Naive thymus-derived CD4-positive, alpha-beta T cell (primary cell): ENCODE measurements around the gene RGN. TPM values are rescaled to one million over a fixed set of nuclear protein-coding genes. Genes with fewer than 3 reads are reported as not detected.
"Not testable (repeated sequence)": the region's sequence is repeated elsewhere in the genome, so short reads cannot be mapped to it uniquely, and the experiment has no call there.

Experiments used
- ATAC-seq: fragments of 150-1000 bp; cut with Tn5 transposase; 2 replicates; pipeline ENCODE4 v1.10.0; 2021; ENCODE audit warnings: mild to moderate bottlenecking, moderate library complexity
- CTCF ChIA-PET: fragments of 350-600 bp; sonication (Branson Sonifier 250); formaldehyde crosslinking; loops from one replicate; lab custom pipeline; 2021; ENCODE audit warnings: antibody characterized with exemption; lab: Charles Lee
- POLR2A ChIA-PET: fragments of 350-600 bp; sonication (Branson Sonifier 250); formaldehyde crosslinking; loops from one replicate; lab custom pipeline; 2021; ENCODE audit warnings: antibody characterized with exemption, inconsistent platforms; lab: Charles Lee
- DNase-seq, 9 donors: peaks; one replicate each; pipeline versions ENCODE4 v3.0.0 to v3.0.0-alpha.2; 2020 to 2022; ENCODE audit warnings: mixed read lengths in 1 of 9
- H3K27ac ChIP-seq: one replicate; pipeline ENCODE4 v1.7.0; 2013; ENCODE audit warnings: mild to moderate bottlenecking, low read depth, low read length, moderate library complexity
- H3K27me3 ChIP-seq, 2 donors: one replicate each; pipeline ENCODE4 v1.7.0; 2013; ENCODE audit warnings: low read length in 2 of 2, mild to moderate bottlenecking in 2 of 2, moderate library complexity in 2 of 2; ENCODE audit not compliant: control insufficient read depth in 2 of 2, insufficient read depth in 2 of 2
- H3K36me3 ChIP-seq, 3 experiments: 1 replicate in 2 of 3; 2 replicates in 1 of 3; pipeline ENCODE4 v1.7.0; 2013; ENCODE audit warnings: low read length in 3 of 3, mild to moderate bottlenecking in 3 of 3, moderate library complexity in 1 of 3; ENCODE audit not compliant: insufficient read depth in 3 of 3, control insufficient read depth in 2 of 3
- H3K4me1 ChIP-seq, 2 donors: one replicate each; pipeline ENCODE4 v1.7.0; 2013; ENCODE audit warnings: low read length in 2 of 2, mild to moderate bottlenecking in 2 of 2, moderate library complexity in 1 of 2; ENCODE audit not compliant: control insufficient read depth in 2 of 2, insufficient read depth in 2 of 2
- H3K4me3 ChIP-seq: 2 replicates; pipeline ENCODE4 v1.7.0; 2013; ENCODE audit warnings: mild to moderate bottlenecking, low read length
- H3K9me3 ChIP-seq, 3 experiments: 1 replicate in 2 of 3; 2 replicates in 1 of 3; pipeline ENCODE4 v1.7.0; 2013; ENCODE audit warnings: low read length in 3 of 3; ENCODE audit not compliant: control insufficient read depth in 2 of 3
- H3K27ac Mint-ChIP-seq, 9 donors: one replicate each; pipeline ENCODE4 v1.8.0; 2020 to 2022; ENCODE audit warnings: mixed read lengths in 9 of 9, mild to moderate bottlenecking in 8 of 9, moderate library complexity in 5 of 9, inconsistent platforms in 2 of 9
- H3K27me3 Mint-ChIP-seq, 5 donors: one replicate each; pipeline ENCODE4 v1.8.0; 2021 to 2022; ENCODE audit warnings: mixed read lengths in 5 of 5, mild to moderate bottlenecking in 1 of 5
- H3K36me3 Mint-ChIP-seq, 5 donors: one replicate each; pipeline ENCODE4 v1.8.0; 2020 to 2022; ENCODE audit warnings: mixed read lengths in 5 of 5, mild to moderate bottlenecking in 3 of 5, inconsistent platforms in 1 of 5
- H3K4me1 Mint-ChIP-seq, 7 donors: one replicate each; pipeline ENCODE4 v1.8.0; 2020 to 2022; ENCODE audit warnings: mixed read lengths in 7 of 7, mild to moderate bottlenecking in 3 of 7, inconsistent platforms in 1 of 7
- H3K4me3 Mint-ChIP-seq, 10 donors: one replicate each; pipeline ENCODE4 v1.8.0; 2020 to 2022; ENCODE audit warnings: mild to moderate bottlenecking in 10 of 10, mixed read lengths in 10 of 10, moderate library complexity in 6 of 10, inconsistent platforms in 2 of 10
- H3K9me3 Mint-ChIP-seq, 11 donors: one replicate each; pipeline ENCODE4 v1.8.0; 2020 to 2022; ENCODE audit warnings: mixed read lengths in 11 of 11, mild to moderate bottlenecking in 4 of 11, inconsistent platforms in 1 of 11, moderate library complexity in 1 of 11
- intact Hi-C, 2 donors: fragments of 100-400 bp; cut with micrococcal nuclease; formaldehyde crosslinking; loops; one replicate each; pipeline ENCODE4 v1.15.1; 2023
- polyA plus RNA-seq, 2 donors: library from polyadenylated mRNA; unstranded; fragments of 300-500 nt; fragmentation: Illumina TruSeq; gene quantifications; one replicate each; pipeline ENCODE4 v1.2.3, GENCODE V29; 2021
- total RNA-seq, 6 experiments: library from RNA in 5 of 6; stranded (reverse) in 5 of 6; gene quantifications; 1 replicate in 5 of 6; 2 replicates in 1 of 6; pipeline ENCODE4 v1.2.3 and lab custom pipeline; 2021 to 2026

Gene RGN
- total and polyA plus RNA-seq, 7 experiments from 2014 or later, result not detected

DNA sequence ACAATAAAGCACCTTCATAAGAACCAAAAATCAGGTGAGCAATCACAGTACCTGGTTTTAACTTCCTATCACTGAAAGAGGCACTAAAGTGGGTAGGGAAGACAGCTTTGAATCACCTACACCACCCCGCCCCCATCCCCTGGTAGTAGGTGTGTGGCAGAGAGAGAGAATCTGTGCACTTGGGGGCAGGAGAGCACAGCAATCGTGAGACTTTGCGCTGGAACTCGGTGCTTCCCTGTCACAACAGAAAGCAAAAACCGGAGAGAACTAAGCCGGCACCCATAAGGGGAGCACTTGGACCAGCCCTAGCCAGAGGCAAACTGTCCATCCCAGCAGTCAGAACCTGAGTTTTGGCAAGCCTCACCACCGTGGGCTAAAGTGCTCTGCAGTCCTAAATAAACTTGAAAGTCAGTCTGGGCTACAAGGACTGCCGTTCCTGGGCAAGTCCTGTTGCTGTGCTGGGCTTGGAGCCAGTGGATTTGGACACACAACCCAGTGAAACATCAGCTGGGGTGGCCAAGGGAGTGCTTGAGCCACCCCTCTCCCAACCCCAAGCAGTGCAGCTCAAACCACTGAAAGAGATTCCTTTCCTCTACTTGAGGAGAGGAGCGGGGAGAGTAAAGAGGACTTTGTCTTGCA lies 34.2 kb downstream of the RGN start:
- Histone ChIP-seq H3K36me3 (no peaks in the 10 kb centered on the region), H3K9me3 (no peaks in the 10 kb centered on the region), H3K4me3 (no peak overlapping the region), H3K27me3 (no peaks in the 10 kb centered on the region), H3K27ac (no peak overlapping the region), H3K4me1 (no peaks in the 10 kb centered on the region)
- H3K36me3 Mint-ChIP-seq, result peaks cover 0 to 6% (median 0%) of the 10 kb centered on the region in 5 donors
- H3K27ac Mint-ChIP-seq, result no peak overlapping the region
- H3K4me1 Mint-ChIP-seq, result peaks cover 0 to 1% (median 0%) of the 10 kb centered on the region in 7 donors
- intact Hi-C loops, result no loop called here
- H3K27me3 Mint-ChIP-seq, result no peaks in the 10 kb centered on the region
- ChIA-PET POLR2A (no interaction called here), CTCF (no interaction called here)
- DNase-seq (no peak), ATAC-seq (no peak)
- H3K4me3 Mint-ChIP-seq, result no peak overlapping the region
- H3K9me3 Mint-ChIP-seq, result peaks cover 0 to 11% (median 0%) of the 10 kb centered on the region in 11 donors

DNA sequence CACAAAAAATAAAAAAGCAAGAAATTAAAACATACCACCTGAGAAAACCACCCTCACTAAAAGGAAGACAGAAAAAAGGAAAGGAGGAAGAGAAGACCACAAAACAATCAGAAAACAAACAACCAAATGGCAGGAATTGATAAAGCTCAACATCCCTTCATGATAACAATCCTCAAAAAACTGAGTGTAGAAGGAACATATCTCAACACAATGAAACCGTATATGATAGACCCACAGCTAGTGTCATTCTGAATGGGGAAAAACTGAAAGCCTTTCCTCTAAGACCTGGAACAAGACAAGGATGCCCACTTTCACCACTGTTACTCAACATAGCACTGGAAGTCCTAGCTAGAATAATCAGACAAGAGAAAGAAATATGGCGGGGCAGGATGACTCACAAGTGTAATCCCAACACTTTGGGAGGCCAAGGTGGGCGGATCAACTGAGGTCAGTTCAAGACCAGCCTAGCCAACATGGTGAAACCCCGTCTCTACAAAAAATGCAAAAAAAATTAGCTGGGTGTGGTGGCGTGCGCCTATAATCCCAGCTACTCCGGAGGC lies 38.4 kb downstream of the RGN start:
- H3K27me3 ChIP-seq, H3K9me3 ChIP-seq, DNase-seq, CTCF ChIA-PET, H3K4me1 ChIP-seq, H3K4me3 ChIP-seq, POLR2A ChIA-PET, ATAC-seq, intact Hi-C loops, H3K27ac ChIP-seq, H3K27me3 Mint-ChIP-seq, H3K36me3 ChIP-seq, H3K36me3 Mint-ChIP-seq, H3K27ac Mint-ChIP-seq, H3K4me3 Mint-ChIP-seq, H3K4me1 Mint-ChIP-seq: not testable (repeated sequence)
- peaks cover 0 to 11% (median 0%) of the 10 kb centered on the region in 11 donors for H3K9me3 Mint-ChIP-seq

DNA sequence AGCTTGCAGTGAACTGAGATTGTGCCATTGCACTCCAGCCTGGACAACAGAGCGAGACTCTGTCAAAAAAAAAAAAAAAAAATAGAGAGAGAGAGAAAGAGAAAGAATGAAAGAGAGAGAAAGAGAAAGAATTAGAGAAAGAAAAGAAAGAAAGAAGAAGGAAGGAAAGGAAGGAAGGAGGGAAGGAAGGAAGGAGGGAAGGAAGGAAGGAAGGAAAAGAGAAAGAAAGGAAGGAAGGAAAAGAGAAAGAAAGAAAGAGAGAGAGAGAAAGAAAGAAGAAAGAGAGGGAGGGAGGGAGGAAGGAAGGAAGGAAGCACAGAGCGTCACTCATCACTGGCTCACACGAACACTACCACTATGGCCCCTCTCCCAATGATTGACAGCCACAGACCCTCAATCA lies 46.2 kb downstream of the RGN start:
- H3K4me3 ChIP-seq, H3K27ac Mint-ChIP-seq, H3K27ac ChIP-seq, POLR2A ChIA-PET, ATAC-seq, H3K9me3 Mint-ChIP-seq, H3K36me3 Mint-ChIP-seq, H3K36me3 ChIP-seq, intact Hi-C loops, H3K9me3 ChIP-seq, H3K4me1 ChIP-seq, H3K4me1 Mint-ChIP-seq, H3K27me3 ChIP-seq, DNase-seq, CTCF ChIA-PET, H3K4me3 Mint-ChIP-seq, H3K27me3 Mint-ChIP-seq: not testable (repeated sequence)

DNA sequence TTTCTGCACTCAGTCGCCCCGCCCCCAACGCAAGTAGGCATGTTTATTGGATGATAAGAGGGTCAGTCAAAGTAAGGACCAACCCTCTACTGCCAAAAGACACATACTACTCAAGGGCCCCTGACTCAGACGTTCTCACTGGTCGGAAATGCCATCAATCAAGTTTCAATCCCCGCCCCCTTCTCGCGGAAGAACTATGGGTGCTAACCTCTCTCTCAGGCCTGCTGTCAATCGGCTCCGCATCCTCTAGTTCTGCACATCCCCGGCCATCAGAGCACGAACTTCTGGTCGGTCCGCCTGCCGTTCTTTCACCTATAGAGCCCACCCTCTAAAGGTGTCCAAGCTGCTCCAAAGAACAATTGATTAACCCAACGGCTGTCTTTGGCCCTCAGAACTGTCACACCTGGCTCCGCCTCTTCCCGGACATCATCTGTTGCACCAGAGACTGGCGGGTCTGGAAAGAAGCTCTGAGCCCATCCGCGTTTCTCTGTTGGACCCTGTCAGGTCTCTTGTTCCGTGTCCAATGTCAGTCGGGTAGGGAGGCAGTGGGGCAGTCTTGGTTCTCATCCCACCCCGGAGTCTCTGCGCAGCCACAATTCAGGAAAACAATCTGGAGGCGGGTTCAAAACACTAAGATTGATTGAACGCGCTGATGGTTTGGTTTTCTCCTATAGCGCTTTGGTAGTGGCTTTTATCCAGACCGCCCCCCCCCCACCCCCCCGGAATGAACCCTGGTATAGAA lies 51.1 kb downstream of the RGN start:
- ATAC-seq (peak; percentile 99), DNase-seq (peak; percentile 74 to 94 (median 90))
- Mint-ChIP-seq H3K36me3 (no peaks in the 10 kb centered on the region), H3K4me1 (peaks cover 0 to 7% (median 4%) of the 10 kb centered on the region in 7 donors), H3K27me3 (no peaks in the 10 kb centered on the region), H3K4me3 (peak overlapping the region; percentile 76 to 100 (median 97)), H3K9me3 (no peaks in the 10 kb centered on the region), H3K27ac (peak overlapping the region; percentile 93 to 99 (median 97))
- Histone ChIP-seq H3K27me3 (no peaks in the 10 kb centered on the region), H3K4me1 (no peaks in the 10 kb centered on the region), H3K27ac (peak overlapping the region; percentile 72), H3K9me3 (no peaks in the 10 kb centered on the region), H3K36me3 (no peaks in the 10 kb centered on the region), H3K4me3 (peak overlapping the region; percentile 95)
- intact Hi-C loops, result loop anchor here (1.0 to 5.0 kb wide), 6 partner anchors 15 to 529 kb away; partner anchors contain the start of genes UBA1 (in 2 of the 2), CDK16 (in 1 of the 2), NDUFB11 (in 1 of the 2) and RBM10 (in 1 of the 2)
- ChIA-PET POLR2A (interaction anchor here (0.6 to 3.8 kb wide), 7 partner anchors 7 to 525 kb away, joined by 3 to 33 read pairs (median 3); partner anchors contain the start of genes NDUFB11 and RBM10), CTCF (interaction anchor here (1.1 kb wide), 1 partner anchor 16 kb away, joined by 3 read pairs; the partner anchor contains the start of genes NDUFB11 and RBM10)

DNA sequence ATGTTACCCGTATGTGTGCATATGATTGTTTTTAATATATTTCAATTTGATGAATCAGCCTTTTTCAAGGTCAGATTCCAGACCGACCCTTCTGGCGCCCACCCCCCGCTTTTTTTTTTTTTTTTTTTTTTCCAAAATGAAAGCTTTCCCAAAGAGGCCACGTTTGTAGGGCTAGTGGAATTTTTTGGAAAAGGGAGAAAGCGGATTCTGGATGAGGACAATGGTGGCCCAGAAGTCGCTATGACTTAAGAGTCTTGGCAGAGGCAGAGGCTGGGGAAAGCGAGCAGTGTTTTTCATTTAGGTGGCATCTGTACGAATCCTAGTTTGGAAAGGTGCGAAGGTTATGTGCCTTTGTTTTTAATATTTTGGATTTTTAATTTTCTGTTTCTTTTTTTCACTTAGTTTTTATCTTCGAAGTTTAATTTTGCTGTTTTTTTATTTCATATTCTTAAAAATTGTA lies 51.7 kb downstream of the RGN start:
- DNase-seq (peak in 1 of 9 donors; percentile 1), ATAC-seq (no peak)
- Histone ChIP-seq H3K9me3 (no peaks in the 10 kb centered on the region), H3K27ac (peak overlapping the region; percentile 72), H3K36me3 (no peaks in the 10 kb centered on the region), H3K4me1 (no peaks in the 10 kb centered on the region), H3K27me3 (no peaks in the 10 kb centered on the region), H3K4me3 (no peak overlapping the region)
- H3K4me3 Mint-ChIP-seq, result peak overlapping the region; percentile 59 to 99 (median 96)
- ChIA-PET CTCF (interaction anchor here (1.1 kb wide), 1 partner anchor 15 kb away, joined by 3 read pairs; the partner anchor contains the start of genes NDUFB11 and RBM10), POLR2A (interaction anchor here (0.6 to 3.8 kb wide), 4 partner anchors 15 to 394 kb away, joined by 3 to 33 read pairs (median 4); partner anchors contain the start of genes NDUFB11 and RBM10)
- peaks cover 0 to 7% (median 4%) of the 10 kb centered on the region in 7 donors for H3K4me1 Mint-ChIP-seq
- no peaks in the 10 kb centered on the region for H3K36me3 Mint-ChIP-seq
- H3K9me3 Mint-ChIP-seq, result no peaks in the 10 kb centered on the region
- intact Hi-C loops, result loop anchor here (1.0 to 5.0 kb wide), 6 partner anchors 14 to 529 kb away; partner anchors contain the start of genes UBA1 (in 2 of the 2), CDK16 (in 1 of the 2), NDUFB11 (in 1 of the 2) and RBM10 (in 1 of the 2)
- H3K27ac Mint-ChIP-seq, result peak overlapping the region in 7 of 9 donors; percentile 9 to 98 (median 93)
- H3K27me3 Mint-ChIP-seq, result no peaks in the 10 kb centered on the region

DNA sequence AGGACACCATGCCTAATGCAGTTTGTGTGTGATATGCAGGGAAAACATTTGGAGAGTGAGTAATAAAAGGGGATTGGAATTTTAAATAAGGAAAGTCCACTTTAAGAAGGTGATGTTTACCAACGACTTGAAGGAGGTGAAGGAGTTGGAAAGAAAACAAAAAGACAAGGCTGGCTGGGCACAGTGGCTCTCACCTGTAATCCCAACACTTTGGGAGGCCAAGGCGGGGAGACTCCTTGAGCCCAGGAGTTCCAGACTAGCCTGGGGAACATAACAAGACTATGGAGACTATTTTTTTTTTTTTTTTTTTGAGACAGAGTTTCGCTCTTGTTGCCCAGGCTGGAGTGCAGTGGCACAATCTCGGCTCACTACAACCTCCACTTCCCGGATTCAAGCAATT lies 55.2 kb downstream of the RGN start:
- Mint-ChIP-seq H3K9me3 (no peaks in the 10 kb centered on the region), H3K27ac (no peak overlapping the region), H3K4me3 (no peak overlapping the region), H3K4me1 (peaks cover 0 to 7% (median 4%) of the 10 kb centered on the region in 7 donors), H3K36me3 (no peaks in the 10 kb centered on the region), H3K27me3 (no peaks in the 10 kb centered on the region)
- no peak overlapping the region for H3K4me3 ChIP-seq
- H3K27me3 ChIP-seq, result no peaks in the 10 kb centered on the region
- no peaks in the 10 kb centered on the region for H3K4me1 ChIP-seq
- no peak for ATAC-seq
- H3K27ac ChIP-seq, result no peak overlapping the region
- no peaks in the 10 kb centered on the region for H3K9me3 ChIP-seq
- H3K36me3 ChIP-seq, result no peaks in the 10 kb centered on the region
- intact Hi-C loops, result no loop called here
- DNase-seq, result no peak
- ChIA-PET POLR2A (interaction anchor here (0.6 to 2.2 kb wide), 2 partner anchors 11 to 12 kb away, joined by 3 to 10 read pairs; partner anchors contain the start of genes NDUFB11 and RBM10), CTCF (no interaction called here)
